ENCODE data around the gene NPRL2.

The NPRL2 gene

DNA sequence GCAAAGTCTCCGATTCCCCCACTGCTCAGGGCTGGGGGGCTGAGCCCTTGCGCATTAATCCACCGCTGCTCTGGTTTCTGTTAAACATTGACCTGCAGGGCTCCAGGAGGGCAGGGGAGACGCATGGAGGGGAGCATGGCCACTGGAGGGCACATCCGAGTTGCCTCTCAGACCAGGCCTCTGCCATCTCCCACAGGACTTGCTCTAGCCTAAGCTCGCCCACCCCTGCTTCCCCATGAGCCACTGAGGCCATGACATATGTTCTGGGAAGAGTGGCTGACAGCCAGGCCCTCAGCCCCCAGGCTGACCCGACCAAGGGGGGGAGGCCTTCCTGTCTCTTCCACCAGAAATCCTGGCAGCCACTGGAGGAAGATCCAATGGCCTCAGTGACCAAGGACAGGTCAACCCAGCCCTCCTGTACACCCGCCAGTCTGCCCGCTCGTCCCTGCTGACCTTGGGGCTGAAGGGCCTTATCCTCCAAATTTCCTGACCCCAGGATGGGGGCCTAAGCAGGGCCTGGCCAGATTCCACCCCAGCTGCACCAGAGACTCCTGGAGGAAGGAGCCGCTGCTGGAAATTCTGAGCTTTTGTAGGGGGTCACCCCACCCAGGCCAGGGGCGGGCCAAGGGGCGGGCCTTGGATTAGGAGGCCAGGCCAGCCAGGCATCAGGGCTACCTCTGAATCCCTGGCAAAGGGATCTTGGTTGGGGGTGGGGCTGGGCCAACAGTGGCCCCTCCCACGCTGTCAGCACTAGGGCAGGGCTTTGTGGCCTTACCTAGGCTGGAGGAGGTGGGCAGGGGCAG, 47.4 kb downstream of the NPRL2 start, which contains the start of gene HYAL1:
Gene HYAL1 (minus strand): TSS at position 562 of the 803 bp plus-strand sequence. CDS start 618 bp downstream, outside the sequence.
- DNase-seq = no peak

DNA sequence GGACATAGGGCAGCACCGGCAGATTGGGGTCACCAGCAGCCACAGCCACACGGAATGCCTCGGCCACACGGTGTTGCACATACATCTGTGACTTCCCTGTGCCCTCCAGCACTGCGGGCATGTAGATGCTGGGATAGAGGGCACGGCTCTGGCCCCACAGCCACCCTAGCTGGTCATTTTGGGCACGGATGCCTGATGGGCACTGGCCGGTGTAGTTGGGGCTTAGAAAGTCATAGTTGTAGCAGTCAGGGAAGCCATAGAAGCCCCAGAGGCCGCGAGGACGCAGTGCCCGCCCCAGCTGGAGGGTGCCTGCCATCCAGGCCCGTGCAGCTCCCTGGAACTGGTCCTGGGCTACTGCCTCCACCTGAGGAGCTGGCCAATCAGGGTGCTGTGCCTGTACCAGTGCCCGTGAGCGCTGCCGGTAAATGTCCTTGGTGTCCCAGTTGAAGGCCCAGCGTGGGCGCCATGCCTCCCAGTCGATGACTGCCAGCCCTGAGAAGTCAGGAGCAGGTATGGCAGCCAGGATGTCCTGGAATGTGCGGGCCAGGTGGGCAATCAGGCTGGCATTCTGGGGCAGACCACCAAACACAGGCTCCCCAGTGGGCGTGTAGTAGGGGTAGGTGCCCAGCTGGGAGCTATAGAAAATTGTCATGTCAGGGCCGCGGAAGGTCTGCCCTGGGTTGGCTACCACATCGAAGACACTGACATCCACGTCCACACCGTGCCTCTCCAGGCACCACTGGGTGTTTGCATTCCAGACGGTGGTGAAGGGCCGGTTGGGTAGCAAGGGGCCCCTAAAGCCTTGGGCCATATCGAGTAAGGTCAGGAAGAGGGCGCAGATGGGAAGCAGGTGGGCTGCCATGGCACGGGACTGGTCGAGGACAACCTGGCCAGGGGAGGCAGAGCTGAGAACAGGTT, 48.2 kb downstream of the NPRL2 start:
- DNase-seq = no peak

- DNase-seq = no peak
Measured at GRCh38 chr3:50300681-50301254, 49.8 kb downstream of the NPRL2 start.

GRCh38 chr3:50299929-50300680, 50.5 kb downstream of the NPRL2 start:
- DNase-seq = no peak

DNA sequence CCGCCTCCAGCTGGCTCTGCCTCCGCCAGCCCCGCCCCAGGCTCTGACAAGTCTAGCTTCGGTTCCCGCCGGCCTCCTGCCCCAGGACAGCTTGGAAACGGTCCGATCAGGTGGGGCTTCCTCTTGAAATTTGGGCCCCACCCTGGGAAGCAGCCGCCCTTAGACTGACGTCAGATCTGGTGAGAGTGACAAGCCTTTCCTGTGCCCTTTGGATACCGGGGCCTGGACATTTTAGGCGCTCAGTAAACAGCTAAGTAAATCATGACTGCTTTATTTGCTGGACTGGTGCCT, 51.0 kb downstream of the NPRL2 start:
- DNase-seq = no peak

DNA sequence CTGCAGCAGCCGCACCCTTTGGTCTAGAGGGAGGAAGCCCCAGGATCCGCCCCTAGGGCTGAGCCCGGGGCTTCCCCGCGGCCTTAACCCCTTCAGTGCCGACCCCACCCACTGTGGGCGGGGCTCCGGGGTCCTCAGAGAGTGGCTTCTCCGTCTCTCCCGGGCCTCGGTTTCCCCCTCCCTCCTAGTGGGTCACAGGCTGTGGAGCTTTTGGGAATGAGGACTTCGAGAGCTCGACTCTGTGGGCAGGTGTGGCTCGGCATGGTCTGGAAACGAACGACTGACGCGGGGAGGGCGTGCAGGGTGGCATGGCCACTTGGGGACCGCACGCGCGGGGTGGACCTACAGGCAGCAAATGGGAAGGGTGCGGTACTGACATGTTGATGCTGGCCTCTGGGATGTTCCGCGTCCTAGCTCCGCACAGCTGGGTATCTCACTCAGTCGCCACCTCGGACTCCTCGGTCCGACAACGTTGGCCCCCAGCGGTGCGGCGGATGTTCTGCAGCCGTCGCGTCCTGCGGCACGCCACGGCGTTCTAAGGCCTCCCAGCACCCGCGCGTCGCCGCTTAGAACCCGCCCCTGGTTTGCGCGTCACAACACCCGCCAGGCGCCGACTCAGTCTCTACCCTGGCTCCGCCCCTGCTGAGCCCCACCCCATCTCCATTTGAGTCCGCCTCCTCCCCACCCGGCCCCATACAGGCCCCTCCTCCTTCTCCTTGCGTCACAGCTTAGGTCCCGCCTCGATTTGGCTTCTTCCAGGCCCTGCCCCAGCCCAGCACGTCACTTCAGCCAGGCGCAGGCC, 51.5 kb downstream of the NPRL2 start, which contains the start of the genes HYAL3 and NAA80:
Gene HYAL3 (minus strand): TSS at position 570 of the 802 bp plus-strand sequence. CDS start 3,803 bp downstream, outside the sequence.
Gene NAA80 (minus strand): TSS at position 570 of the 802 bp plus-strand sequence. CDS start 1,942 bp downstream, outside the sequence.
- DNase-seq = peak; percentile 89

GRCh38 chr3:50297896-50298725, 52.5 kb downstream of the NPRL2 start:
- DNase-seq = no peak

- no peak for DNase-seq
Measured at GRCh38 chr3:50297384-50297775, 53.2 kb downstream of the NPRL2 start.

Measured in NCI-H1105 (cell line).